ENCODE data around the gene ZC3H4.

- TF ChIP-seq POLR2AphosphoS5 (IDR thresholded peaks at IDR 0.05) (no peak), CTCF (IDR thresholded peaks at IDR 0.05) (no peak), POLR2A (IDR thresholded peaks at IDR 0.05) (no peak)
Measured at GRCh38 chr19:47130120-47130588, 16.6 kb upstream of the ZC3H4 start.
